ENCODE results near the gene PLEKHM2.

The PLEKHM2 gene

DNA sequence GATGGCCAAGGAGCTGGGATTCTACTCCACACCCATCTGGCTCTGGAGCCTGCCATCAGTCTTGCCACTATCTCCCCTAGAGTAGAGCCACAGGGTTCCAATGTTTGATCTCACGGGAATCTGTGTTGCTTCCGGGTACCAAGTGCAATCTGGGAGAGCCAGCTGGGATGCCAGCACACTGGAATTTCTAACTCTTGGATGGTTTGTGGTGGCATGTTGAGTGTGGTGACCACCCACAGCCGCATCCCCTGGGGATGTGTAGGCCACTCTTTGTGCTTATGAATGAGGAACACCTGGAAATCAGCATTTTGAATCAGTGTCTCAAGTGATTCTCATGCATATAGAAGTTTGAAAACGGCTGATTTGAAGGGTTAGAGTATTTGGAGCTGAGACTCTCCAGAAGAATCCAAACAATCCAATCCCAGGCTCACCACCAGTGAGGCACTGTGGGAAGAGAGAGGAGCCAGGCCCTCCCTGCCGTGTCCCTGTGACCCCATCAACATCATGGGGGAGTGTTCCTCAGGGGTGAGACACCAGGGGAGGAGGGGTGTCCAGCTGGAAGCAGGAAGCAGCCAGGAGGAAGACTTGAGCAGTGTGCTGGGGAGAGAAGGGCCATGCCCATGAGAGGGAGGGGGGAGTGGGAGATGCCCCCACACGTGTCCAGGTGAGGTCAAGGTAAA lies 87.9 kb downstream of the PLEKHM2 start:
- no peak overlapping the region for H3K4me3 ChIP-seq (ENCODE audit: low read length)
- no peak for DNase-seq (ENCODE audit: low read depth)
- TF ChIP-seq, protein P1, sequence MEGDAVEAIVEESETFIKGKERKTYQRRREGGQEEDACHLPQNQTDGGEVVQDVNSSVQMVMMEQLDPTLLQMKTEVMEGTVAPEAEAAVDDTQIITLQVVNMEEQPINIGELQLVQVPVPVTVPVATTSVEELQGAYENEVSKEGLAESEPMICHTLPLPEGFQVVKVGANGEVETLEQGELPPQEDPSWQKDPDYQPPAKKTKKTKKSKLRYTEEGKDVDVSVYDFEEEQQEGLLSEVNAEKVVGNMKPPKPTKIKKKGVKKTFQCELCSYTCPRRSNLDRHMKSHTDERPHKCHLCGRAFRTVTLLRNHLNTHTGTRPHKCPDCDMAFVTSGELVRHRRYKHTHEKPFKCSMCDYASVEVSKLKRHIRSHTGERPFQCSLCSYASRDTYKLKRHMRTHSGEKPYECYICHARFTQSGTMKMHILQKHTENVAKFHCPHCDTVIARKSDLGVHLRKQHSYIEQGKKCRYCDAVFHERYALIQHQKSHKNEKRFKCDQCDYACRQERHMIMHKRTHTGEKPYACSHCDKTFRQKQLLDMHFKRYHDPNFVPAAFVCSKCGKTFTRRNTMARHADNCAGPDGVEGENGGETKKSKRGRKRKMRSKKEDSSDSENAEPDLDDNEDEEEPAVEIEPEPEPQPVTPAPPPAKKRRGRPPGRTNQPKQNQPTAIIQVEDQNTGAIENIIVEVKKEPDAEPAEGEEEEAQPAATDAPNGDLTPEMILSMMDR (IDR thresholded peaks at IDR 0.05; ENCODE audit: insufficient read depth, low read depth, low read length, missing control alignments), result no peak

DNA sequence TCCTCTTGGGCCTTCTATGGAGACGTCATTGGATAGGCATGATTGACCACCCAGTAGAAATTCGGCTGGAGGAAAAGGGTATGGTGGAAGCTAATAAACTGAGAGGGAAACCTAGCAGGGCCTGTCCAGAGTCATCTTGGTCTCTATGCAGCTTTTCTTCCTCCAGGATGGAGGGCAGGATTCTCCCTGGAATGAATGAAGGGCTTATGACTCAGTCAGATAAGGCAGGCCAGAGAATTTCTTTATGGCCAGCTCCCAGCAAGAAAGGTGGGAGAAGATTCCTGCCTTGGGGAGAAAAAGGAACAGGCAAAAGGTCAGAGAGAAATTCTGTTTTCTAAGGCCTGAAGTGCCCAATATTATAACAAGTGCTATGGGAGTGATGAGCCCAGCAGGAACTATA lies 91.6 kb downstream of the PLEKHM2 start:
- TF ChIP-seq, protein P1 (IDR thresholded peaks at IDR 0.05; ENCODE audit: insufficient read depth, low read depth, low read length, missing control alignments), result no peak
- no peak overlapping the region for H3K4me3 ChIP-seq (ENCODE audit: low read length)
- DNase-seq (ENCODE audit: low read depth), result no peak

DNA sequence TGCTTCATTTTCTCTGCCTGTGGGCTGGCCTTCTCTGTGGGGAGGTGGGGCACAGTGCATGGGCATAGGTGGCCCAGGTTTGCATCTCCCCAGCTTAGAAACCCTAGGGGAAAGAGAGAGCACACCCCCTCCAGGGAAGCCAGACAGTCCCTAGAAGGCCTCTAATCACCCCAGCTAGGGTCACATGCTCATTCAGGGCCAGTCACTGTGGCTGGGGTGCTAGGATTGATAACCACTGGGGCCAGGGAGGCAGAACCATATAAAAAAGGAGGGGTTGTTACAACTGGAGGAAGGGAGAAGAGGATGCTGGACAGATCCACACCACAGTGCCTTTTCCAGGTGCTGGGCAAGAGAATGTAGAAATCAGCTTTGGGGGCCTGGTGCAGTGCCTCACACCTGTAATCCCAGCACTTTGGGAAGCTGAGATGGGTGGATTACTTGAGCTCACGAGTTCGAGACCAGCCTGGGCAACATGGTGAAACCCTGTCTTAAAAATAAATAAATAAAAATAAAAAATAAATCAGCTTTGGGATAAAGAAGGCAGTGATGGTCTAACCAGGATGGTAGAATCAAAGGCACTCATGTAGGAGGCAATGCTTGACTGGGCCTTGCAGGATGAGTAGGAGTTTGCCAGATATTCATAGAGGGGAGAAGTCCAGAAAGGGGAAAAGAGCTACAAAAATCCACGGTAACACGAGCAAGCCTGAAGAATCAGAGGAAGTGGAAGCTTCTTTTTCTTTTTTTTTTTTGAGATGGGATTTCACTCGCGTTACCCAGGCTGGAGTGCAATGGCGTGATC lies 94.0 kb downstream of the PLEKHM2 start:
- no peak for DNase-seq (ENCODE audit: low read depth)
- H3K4me3 ChIP-seq (ENCODE audit: low read length), result no peak overlapping the region
- TF ChIP-seq, protein P1 (IDR thresholded peaks at IDR 0.05; ENCODE audit: insufficient read depth, low read depth, low read length, missing control alignments), result no peak

Measured in epithelial cell of esophagus (primary cell).